ENCODE measurements around the gene PACC1.

Gene PACC1

DNA sequence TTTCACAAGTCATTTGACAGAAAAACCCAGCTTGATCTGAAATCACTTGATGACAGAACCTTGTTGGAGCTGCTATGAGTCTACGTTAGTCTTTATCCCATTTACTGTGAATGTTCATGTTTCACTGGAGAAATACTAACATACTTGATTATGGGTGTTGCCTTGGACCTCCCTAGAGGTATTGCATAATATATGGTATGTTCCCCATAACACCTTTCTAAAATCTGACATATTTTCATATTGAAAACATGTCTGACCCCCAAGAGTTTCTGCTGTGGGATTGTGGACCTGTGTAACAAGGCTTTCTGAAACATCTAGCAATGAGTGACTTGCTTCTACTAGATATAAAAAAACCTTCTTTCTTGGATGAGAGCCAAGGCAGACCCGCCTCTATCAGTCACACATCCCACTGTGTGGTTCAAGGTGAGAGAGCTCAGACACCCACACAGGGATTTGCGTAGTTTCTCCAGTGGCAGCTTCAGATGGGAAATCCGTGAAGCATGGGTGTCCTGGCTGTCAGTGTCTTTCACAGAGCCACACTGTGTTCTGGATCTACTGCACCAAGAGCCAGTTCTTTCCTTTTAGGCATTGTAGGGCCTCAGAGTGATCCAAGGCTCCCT, 22.6 kb upstream of the PACC1 start:
- DNase-seq = no peak

DNA sequence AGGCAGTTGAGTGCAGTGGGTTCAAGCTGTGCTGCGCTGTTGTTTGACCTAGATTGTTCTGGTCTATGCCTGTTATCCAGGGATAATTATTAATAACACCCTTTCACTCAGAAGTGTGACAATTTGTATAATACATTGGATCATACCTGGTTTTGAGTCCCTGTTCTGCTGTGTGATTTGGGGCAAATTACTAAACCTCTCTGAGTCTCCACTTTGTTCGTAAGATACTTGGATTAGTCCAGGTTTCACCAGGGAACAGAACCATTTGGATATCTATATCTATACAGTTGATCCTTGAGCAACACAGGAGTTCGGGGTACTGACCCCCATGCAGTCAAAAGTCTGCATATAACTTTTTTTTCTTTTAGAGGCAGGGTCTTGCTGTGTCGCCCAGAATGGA, 20.3 kb upstream of the PACC1 start:
- DNase-seq = no peak

DNA sequence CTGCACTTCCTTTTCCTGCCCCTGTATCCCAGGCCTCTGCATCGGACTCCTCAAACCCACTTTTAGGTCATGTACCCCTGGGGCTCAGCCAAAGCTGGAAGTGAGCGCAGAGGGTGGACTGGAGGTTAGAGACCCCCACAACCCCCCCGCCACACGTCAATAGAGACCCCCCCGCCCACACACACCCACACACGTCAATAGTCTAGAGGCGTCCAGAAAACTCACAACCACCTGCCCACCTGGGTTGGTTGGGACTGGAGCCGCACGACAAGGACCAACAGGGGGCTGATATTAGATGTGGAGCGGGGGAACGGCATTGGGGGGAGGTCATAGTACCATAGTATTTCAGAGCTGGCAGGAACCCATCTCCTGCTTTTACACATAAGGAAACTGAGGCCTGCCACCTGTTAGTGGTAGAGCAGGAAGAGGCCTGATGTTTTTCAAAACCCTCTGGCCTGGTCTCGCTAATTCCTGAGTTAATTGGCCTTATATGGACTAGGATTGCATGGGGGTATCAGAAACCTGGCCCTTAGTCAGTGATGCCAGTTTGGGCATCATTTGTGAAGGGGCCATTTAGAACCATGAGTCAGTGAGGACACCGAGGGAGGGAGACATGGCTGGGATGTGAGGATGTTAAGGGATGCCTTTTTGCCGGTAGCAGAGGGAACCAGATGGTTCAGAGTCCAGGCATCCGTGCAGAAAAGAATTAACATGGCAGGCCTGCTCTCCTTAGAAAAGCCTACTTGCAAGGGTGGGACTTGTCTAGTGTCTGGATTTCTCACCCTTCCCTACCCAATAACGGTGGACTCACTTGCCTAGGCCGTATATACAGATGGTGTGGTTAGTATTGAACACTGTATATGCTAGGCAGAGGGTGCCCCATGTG, 19.1 kb upstream of the PACC1 start:
- DNase-seq = no peak

DNA sequence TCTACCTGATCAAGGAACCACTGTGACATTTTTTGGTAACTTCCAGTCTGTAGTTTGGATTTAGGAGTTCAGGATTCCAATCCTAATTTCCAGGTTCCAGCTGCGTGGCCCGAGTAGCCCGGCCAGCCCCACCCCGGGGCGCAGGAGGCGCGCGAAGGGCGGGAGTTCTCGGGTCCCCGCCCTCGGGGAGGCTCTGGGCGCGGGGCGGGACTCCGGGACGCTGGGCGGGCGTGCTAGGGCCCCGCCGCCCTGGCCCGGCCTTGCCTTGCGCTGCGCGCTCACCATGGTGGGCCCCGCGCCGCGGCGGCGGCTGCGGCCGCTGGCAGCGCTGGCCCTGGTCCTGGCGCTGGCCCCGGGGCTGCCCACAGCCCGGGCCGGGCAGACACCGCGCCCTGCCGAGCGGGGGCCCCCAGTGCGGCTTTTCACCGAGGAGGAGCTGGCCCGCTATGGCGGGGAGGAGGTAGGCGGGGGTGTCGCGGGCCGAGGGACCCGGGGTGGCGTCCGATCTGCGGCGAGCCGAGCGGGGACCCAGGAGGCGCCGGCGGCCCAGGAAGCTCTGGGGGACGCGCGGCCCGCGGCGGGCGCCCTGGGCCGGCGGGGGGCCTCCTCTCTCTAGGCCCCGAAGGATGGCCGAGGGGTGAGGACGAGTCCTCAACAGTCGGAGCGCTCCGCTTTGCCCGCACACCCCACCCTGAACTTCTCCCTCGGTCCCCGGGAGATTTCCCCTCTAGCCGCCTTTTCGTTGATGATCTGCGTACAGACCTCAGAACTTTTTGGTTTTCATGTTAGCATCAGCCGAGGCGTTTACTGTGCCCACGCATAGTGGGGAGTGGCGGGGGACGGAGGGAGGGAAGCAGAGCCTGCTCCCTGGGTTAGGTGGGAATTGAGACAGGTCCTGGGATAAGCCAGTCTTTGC, 18.2 kb upstream of the PACC1 start, which contains the start of gene NENF:
Gene NENF, plus strand, starts transcription at position 260 of the 916 bp plus-strand sequence. Its CDS starts 24 bp downstream, at position 284.
- DNase-seq = peak; percentile 17

DNA sequence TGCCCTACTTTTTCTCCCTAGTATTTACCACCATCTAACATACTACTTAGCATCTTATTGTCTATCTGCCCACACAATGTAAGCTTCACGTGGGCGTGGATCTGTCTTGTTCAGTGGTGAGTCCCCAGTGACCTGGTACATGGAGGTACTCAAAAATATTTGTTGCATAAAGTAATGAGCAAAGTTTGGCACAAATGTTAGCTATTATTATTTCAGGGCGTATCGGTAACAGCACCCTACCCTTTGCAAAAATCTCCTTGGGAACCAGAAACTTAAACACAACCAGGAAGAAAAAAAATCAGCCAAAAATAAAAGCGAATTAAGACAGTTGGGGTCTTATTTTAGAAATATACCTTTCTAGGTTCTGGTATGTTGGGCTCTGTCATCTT, 17.6 kb upstream of the PACC1 start:
- no peak for DNase-seq

DNA sequence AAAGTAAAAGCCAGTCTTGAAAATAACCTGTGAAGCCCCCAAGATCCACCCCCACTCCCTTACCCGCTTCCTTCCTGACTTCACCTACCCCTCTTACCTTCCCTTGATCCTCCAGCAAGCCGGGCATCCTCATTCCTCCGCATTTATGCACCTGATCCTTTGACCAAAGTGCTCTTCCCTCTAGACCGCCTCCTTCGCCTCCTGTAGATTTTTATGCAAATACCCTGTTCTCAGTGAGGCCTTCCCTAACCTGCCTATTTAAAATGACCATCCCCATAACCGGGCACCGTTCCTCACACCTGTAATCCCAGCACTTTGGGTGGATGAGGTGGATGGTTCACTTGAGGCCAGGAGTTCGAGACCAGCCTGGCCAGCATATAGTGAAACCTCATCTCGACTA, 17.0 kb upstream of the PACC1 start:
- DNase-seq = no peak

DNA sequence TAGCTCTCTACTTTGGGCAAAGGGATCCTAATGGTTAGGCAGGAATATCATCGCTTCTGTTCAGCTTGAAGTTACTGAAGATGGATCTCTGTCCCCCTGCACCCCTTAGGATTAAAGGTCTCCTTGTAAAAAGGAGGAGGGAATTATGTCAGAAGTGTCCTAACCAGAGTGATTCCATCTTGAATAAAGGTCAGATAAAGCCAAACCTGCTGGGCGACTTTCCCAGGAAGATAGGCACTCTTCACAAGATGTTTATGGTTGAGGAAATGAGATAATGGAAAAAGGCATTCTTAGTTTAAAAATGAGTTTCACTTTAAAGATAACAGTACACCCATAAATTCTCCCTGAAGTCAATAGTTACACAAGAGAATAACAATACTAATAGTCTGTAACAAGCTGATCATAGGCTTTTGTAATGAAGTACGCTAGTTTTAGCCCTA, 16.3 kb upstream of the PACC1 start:
- no peak for DNase-seq

DNA sequence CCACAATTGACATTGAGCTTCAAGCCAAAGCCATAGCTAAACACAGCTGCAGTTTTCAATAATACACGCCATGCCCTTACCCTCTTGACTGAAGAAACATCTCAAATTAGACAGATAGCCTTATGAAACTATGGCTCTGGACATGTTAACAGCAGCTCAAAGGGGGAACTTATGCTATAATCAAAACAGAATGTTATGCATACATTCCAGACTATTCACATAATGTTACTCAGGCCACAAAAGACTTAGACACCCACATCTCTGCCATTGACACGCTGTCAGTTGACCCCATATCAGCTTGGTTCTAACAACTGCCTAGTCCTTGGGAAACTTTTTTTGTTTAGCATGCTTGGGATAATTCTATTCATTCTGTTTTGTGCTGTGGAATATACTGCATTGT, 15.7 kb upstream of the PACC1 start:
- no peak for DNase-seq

DNA sequence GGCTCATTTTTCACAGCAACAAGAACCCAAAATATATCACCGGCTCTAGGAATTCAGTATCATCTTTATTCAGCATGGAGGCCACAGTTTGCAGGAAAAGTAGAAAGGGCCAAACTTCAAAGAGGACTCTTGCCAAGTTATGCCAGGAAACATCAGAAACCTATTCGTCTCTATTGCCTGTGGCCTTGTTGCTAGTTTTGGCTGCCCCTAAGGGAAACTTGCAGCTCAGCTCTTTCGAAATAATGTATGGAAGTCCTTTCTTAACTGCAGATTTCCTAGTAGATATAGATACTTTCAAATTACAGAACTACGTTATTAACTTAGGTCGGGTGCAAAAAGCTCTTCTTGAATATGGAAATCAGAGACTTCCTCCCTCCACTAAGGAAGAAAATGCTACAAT, 13.8 kb upstream of the PACC1 start:
- no peak for DNase-seq

DNA sequence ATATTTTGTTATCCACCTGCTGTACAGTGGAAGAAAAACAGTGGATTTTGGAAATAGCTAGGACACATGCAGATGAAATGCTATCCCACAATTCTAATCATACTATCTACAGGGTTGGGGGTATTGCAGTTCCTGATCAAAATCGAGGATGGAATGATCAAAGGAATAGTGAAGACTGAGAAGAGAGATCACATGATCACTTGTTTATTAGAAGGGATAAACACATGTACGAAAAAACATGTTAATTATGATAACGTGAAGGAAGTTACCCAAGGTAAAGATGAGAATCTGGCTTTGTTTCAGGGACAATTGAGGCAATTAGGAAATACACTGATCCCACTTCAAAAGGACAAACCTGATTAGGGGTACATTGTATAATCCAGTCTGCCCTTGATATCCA, 9.2 kb upstream of the PACC1 start:
- DNase-seq = no peak

DNA sequence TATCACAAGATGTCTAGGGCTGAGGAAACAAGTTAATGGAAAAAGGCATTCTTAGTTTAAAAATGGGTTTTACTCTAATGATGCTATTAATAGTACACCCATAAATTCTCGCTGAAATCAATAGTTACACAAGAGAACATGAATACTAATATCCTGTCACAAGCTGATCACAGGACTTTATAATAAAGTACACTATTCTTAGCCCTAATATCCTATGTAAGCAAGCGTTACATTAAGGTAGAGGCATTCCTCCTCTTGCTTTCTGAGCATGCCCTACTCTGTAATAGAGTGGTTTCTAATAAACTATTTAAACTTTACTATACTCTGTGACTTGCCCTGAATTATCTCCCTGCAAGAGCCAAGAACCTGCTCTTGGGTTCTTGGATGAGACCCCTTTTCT, 6.5 kb upstream of the PACC1 start:
- no peak for DNase-seq

DNA sequence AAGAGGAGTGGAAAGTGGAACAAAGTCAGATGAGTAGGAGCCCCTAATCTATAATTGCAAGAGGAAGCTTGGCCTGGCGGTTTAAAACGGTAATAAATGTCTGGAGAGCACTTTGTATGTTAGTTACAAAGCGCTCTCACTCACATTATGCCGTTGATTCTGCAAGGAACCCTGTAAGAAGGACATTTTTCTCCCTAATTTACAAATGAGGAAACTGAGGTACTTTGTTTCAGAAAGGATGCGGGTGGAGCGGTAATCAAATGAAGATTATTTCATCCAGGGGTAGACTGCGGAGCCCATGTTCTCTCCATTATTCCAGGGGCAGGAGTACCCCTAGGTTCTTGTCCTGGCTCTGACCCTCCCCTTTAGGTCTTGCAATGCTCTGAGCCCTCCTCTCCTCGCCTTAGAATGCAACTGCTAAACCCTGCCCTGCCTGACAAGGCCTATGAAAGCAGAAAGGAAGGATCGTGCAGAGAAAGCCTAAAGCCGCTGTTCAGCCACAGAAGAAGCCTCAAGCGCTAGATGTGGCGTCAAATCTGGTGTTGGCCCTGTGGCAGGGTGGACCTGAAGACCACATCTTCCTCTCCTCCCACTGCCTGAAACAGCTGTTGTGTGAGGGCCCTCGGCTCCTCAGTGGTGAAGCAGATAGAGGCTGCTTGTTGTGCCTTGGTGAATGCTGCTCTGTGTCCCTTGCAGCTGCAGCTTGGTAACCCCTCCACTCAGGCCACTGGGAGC, 588 bp upstream of the PACC1 start:
- no peak for DNase-seq

DNA sequence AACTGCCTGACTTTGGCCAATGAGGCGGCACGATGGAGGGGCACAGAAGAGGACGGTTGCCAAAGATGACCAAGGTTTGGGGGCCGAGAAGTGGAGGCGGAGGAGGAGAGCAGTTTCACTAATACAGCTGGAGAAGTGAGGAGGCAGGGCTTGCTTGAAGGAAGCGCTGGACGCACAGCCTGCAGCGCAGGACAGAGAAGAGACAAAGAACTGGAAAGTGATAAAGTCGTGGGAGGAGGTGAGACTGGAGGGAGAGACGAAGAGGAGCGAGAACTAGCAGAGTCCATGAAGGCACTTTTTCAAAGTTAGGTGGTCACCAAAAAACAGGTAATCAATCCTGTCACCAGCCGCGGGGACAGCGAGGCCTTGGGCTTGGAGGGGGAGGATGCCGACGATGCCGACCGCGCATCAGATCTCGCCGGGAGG, 771 bp downstream of the PACC1 start:
- no peak for DNase-seq

DNA sequence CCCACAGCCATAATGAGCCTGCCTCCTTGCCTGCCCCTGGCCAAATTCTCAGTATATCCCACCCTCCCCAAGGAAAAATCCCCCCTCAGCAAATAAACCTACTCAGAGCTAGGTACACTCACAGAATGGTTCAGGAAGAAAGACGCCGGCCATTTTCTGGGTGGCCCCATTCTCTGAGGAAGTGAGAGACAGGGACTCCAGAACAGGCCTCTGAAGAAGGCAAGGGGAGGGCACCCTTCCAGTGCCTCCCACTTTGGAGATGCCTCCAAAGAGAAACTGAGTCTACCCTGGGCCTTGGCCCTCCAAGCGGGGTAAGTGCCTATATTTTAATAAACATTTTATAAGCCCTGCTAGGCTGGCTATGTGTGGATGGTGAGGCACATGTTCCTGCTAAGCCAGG, 2.3 kb downstream of the PACC1 start:
- no peak for DNase-seq

DNA sequence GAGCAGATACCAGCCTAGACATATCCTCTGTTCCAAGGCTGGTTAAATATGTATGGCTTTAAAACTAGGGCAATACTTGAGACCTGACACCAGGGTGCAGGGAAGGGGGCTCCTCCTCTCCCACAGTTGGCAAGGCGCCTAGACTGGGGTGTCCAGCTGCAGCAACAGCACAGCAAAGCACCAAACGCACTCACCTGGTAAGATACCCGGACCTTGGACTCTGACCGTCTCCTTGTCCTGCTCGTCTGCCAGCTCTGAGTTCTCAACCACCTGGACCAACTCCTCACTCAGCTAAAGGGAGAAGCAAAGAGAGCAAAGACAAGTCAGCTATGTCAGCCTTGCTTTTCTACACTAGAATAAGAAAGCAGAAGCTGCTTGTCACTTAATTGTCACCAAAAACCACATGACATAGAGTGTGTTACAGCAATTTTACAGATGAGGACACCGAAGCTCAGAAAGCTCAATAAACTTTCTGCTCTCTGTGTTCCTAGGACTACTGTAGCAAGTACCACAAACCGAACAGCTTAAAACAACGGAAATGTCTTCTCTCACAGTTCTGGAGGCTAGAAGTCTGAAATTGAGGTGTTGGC, 4.4 kb downstream of the PACC1 start:
- no peak for DNase-seq

DNA sequence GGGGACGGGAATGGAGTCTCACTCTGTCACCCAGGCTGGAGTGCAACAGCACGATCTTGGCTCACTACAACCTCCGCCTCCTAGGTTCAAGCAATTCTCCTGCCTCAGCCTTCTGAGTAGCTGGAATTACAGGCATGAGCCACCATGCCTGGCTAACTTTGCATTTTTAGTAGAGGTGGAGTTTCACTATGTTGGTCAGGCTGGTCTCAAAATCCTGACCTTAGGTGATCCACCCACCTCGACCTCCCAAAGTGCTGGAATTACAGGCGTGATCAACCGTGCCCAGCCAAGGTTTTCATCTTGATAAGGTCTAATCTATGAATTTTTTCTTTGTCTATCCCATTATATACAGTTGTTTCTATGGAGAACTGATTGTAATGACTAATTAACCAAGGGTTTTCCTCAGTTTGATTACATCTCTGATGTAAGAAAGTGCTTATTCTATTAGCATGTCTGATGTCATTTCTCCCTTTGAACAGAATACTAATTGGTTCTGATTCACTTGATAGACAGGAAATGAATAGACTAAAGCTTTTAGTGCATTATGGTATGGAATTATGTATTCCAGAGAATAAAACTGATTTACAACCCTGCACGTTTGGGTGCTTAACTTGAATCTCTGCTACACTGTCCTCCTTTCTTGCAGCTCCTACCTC, 11.9 kb downstream of the PACC1 start:
- no peak for DNase-seq

DNA sequence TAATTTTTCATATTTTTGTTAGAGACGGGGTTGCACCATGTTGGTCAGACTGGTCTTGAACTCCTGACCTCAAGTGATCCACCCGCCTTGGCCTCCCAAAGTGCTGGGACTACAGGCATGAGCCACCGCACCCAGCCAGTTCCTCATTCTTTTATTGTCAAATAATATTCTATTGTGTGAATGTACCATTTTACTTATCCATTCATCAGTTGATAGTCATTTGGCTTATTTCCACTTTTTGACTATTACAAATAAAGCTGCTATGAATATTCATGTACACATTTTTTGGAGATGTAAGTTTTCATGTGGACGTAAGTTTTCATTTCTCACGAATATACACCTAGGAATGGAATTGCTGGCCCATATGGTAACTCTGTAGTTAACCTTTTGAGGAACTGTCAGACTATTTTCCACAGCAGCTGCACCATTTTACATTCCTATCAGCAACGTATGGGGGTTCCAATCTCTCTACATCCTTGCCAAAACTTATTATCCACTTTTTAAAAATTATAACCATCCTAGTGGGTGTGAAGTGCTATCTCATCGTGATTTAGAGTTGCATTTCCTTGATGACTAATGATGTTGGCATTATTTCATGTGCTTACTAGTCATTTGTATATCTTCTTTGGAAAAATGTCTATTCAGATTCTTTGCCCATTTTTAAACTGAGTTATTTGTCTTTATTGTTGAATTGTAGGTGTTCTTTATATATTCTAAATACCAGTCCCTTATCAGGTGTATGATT, 12.7 kb downstream of the PACC1 start:
- DNase-seq = no peak

DNA sequence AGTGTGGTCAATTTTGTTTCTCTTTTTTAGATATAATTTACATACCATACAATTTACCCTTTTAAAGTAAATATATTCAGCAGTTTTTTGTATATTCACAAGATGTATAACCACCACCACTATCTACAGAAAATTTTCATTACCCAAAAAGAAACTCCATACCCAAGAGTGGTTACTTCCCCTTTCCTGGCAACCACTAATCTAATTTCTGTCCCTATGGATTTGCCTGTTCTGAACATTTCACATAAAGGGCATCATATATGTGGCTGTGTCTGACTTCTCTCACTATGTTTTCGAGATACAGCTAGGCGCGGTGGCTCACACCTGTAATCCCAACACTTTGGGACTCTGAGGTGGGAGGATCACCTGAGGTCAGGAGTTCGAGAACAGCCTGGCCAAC, 13.6 kb downstream of the PACC1 start:
- DNase-seq = no peak

DNA sequence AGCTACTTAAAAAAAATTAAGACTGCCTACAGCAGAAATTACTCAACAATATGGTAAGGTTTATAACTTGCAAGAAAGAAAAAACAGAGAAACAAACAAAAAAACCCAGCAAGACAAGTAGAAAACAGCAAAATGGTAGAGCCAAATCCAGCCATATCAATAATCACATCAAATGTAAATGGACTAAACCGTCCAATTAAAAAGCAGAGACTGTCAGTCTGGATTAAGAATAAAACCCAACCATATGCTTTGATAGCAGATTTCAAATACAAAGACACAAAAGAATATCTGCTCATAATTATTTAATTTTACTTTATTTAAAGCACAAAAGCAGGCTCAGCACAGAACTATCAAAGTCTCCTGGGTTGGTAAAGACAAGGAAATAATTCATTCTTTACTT, 17.5 kb downstream of the PACC1 start:
- no peak for DNase-seq

DNA sequence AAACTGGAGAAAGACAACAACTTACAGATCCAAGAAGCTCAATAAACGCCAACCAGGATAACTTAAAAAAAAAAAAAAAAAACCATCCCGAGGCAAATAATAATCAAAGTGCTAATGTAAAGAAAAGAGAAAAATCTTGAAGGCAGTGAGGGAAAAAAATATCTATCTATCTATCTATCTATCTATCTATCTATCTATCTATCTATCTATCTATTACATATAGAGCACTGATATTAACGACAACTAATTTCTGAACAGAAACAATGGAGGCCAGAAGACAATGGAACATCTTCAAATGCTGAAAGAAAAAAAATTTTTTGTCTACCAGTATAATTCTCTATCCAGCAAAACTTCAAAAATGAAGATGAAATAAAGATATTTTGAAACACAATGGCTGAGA, 18.0 kb downstream of the PACC1 start:
- no peak for DNase-seq

Data from SHP77 treated with DMSO at 0.1 percent for 48 hours (cell line).